ENCODE results near the gene PPP2R2D. TPM values are rescaled to one million over a fixed set of nuclear protein-coding genes. Genes with fewer than 3 reads are reported as not detected.
A peak's percentile ranks its signal among the peaks of the same experiment; 100 is the strongest.

PPP2R2D gene
- total RNA-seq, 1 experiment from 2014 or later = 40.3 TPM

DNA sequence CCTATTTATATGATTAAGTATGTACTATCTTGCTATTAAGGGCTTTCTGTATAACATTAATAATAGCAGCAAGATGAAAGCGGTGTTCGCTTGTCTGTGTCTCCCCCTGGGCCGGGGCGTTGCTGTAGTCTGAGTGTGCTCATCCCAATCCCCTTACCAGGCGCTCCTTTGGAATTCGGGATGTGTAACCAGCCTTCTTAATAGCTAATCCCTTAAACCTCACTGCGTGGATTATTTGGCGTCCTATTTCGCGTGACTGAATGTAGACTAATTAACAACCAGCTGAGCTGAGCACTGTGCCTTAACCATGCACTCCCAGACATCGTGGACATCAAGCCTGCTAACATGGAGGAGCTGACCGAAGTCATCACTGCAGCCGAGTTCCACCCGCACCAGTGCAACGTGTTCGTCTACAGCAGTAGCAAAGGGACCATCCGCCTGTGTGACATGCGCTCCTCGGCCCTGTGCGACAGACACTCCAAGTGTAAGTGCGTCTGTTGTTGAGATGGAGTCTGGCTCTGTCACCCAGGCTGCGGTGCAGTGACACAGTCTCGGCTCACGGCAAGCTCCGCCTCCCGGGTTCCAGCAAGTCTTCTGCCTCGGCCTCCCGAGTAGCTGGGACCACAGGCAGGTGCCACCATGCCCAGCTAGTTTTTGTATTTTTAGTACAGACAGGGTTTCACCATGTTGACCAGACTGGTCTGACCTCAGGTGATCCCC lies 44.3 kb downstream of the PPP2R2D start:
- intact Hi-C loops (cut with micrococcal nuclease) = loop anchor here (5.0 kb wide), 1 partner anchor 43 kb away; the partner anchor contains the start of gene PPP2R2D
- Histone ChIP-seq H3K4me3 (ENCODE audit: low read length) (no peak overlapping the region; the same call in 1 of the 2 replicates), H3K9me3 (ENCODE audit: low read length) (no peaks in the 10 kb centered on the region), H3K4me1 (ENCODE audit: insufficient read depth, low read length) (peaks cover 48% of the 10 kb centered on the region), H2AFZ (ENCODE audit: low read length) (no peak overlapping the region), H3K27ac (ENCODE audit: low read length) (peak overlapping the region; percentile 83), H3K9me2 (replicated peaks; ENCODE audit: low read length) (no peaks in the 10 kb centered on the region), H3F3A (ENCODE audit: low read length, unreplicated experiment) (peaks cover 8% of the 10 kb centered on the region), H3K4me2 (ENCODE audit: low read length) (peak overlapping the region; percentile 81; the same call in 1 of the 2 replicates), H3K36me3 (ENCODE audit: low read depth, low read length) (peaks cover 28% of the 10 kb centered on the region), H3K27me3 (ENCODE audit: low read length) (no peaks in the 10 kb centered on the region), H4K20me1 (ENCODE audit: low read length) (0 out of 2 replicates have a peak, but pooled peaks cover 5% of the 10 kb centered on the region), H3K9ac (ENCODE audit: low read length) (no peak overlapping the region), H3K79me2 (ENCODE audit: low read length) (peaks cover 11% of the 10 kb centered on the region; the same call in 1 of the 2 replicates)
- TF ChIP-seq, protein P1, sequence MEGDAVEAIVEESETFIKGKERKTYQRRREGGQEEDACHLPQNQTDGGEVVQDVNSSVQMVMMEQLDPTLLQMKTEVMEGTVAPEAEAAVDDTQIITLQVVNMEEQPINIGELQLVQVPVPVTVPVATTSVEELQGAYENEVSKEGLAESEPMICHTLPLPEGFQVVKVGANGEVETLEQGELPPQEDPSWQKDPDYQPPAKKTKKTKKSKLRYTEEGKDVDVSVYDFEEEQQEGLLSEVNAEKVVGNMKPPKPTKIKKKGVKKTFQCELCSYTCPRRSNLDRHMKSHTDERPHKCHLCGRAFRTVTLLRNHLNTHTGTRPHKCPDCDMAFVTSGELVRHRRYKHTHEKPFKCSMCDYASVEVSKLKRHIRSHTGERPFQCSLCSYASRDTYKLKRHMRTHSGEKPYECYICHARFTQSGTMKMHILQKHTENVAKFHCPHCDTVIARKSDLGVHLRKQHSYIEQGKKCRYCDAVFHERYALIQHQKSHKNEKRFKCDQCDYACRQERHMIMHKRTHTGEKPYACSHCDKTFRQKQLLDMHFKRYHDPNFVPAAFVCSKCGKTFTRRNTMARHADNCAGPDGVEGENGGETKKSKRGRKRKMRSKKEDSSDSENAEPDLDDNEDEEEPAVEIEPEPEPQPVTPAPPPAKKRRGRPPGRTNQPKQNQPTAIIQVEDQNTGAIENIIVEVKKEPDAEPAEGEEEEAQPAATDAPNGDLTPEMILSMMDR (conservative IDR thresholded peaks at IDR 0.05; ENCODE audit: low read depth, low read length) = no peak
- no peak for TF ChIP-seq EZH2phosphoT487 (IDR thresholded peaks at IDR 0.05; ENCODE audit: borderline replicate concordance, low read length)
- no peak for TF ChIP-seq EZH2 (IDR thresholded peaks at IDR 0.05; ENCODE audit: low read length, unreplicated experiment)
- ChIA-PET CTCF (interaction anchor here (0.7 kb wide), 1 partner anchor 59 kb away, joined by 4 read pairs; no protein-coding TSS in a partner anchor), POLR2A (ENCODE audit: unreplicated experiment) (interaction anchor here (0.7 kb wide), 1 partner anchor 9 kb away, joined by 3 read pairs; no protein-coding TSS in a partner anchor)
- ATAC-seq = no peak
- no TSS peak for BruUV-seq (replicated peaks)
- DNase-seq = no peak

DNA sequence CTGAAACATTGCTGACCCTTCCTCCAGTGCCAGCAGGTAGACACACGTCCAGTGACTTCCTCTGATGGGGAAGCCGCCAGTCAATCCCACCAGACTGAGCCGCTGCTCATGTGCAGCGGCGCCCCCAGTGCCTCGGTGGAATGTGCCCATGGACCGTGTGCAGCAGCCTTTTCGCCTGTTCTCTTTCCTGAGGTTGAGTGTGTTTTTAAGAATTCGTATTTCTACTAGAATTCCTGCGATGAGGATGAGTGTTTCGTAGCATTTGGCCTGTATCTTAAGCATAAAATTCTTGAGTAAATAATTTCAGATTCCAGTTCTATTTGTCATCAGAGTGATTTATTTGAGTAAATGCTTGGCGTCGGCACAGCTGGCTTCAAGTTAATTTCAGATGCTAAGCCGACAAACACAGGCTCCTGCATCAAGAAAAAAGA lies 45.5 kb downstream of the PPP2R2D start:
- Histone ChIP-seq H3K9me2 (replicated peaks; ENCODE audit: low read length) (no peaks in the 10 kb centered on the region), H3K4me1 (ENCODE audit: insufficient read depth, low read length) (peaks cover 48% of the 10 kb centered on the region), H4K20me1 (ENCODE audit: low read length) (0 out of 2 replicates have a peak, but pooled peaks cover 5% of the 10 kb centered on the region), H3K4me3 (ENCODE audit: low read length) (peak overlapping the region; percentile 45; the same call in 1 of the 2 replicates), H3K4me2 (ENCODE audit: low read length) (peak overlapping the region; percentile 81), H2AFZ (ENCODE audit: low read length) (no peak overlapping the region), H3K9me3 (ENCODE audit: low read length) (no peaks in the 10 kb centered on the region), H3K27ac (ENCODE audit: low read length) (peak overlapping the region; percentile 83), H3K36me3 (ENCODE audit: low read depth, low read length) (peaks cover 23% of the 10 kb centered on the region), H3K9ac (ENCODE audit: low read length) (peak overlapping the region; percentile 30; the same call in 1 of the 2 replicates), H3K79me2 (ENCODE audit: low read length) (peaks cover 8% of the 10 kb centered on the region; the same call in 1 of the 2 replicates), H3F3A (ENCODE audit: low read length, unreplicated experiment) (peaks cover 8% of the 10 kb centered on the region), H3K27me3 (ENCODE audit: low read length) (no peaks in the 10 kb centered on the region)
- peak; percentile 62 for ATAC-seq
- ChIA-PET CTCF (no interaction called here), POLR2A (ENCODE audit: unreplicated experiment) (no interaction called here)
- TF ChIP-seq EZH2 (IDR thresholded peaks at IDR 0.05; ENCODE audit: low read length, unreplicated experiment) = no peak
- TF ChIP-seq, protein P1 (conservative IDR thresholded peaks at IDR 0.05; ENCODE audit: low read depth, low read length) = no peak
- BruUV-seq (replicated peaks) = no TSS peak
- intact Hi-C loops (cut with micrococcal nuclease) = loop anchor here (1.0 to 5.0 kb wide), 3 partner anchors 34 to 58 kb away; partner anchors contain the start of genes BNIP3 and PPP2R2D
- DNase-seq = peak; percentile 87

All from PC-3 (cell line).